Skin epidermis (tissue), 12 donors: Measurements from ENCODE around the gene MCRIP2.
"Not testable (repeated sequence)": the region's sequence is repeated elsewhere in the genome, so short reads cannot be mapped to it uniquely, and the experiment has no call there.

Source experiments
- H3K27ac ChIP-seq, 21 experiments: fragments of 200-600 bp; sonication (generic) in 11 of 21; one replicate each; pipeline ENCODE4 v1.5.0; 2020; ENCODE audit warnings: mild to moderate bottlenecking in 3 of 21, inconsistent platforms in 2 of 21, moderate library complexity in 2 of 21
- H3K4me3 ChIP-seq, 7 experiments: fragments of 200-600 bp; sonication (generic) in 2 of 7; one replicate each; pipeline ENCODE4 v1.5.0; 2020; ENCODE audit warnings: inconsistent platforms in 2 of 7, mild to moderate bottlenecking in 2 of 7, moderate library complexity in 1 of 7

Gene MCRIP2

GRCh38 chr16:685967-686366 lies 44.3 kb downstream of the MCRIP2 start:
- Histone ChIP-seq H3K27ac (no peak overlapping the region), H3K4me3 (no peak overlapping the region)

- H3K4me3 ChIP-seq = no peak overlapping the region
- no peak overlapping the region for H3K27ac ChIP-seq
Observed at GRCh38 chr16:686459-687260, 45.0 kb downstream of the MCRIP2 start.

GRCh38 chr16:687499-687898 lies 45.9 kb downstream of the MCRIP2 start:
- no peak overlapping the region for H3K27ac ChIP-seq
- H3K4me3 ChIP-seq = no peak overlapping the region

GRCh38 chr16:689175-689897 lies 47.7 kb downstream of the MCRIP2 start:
- peak overlapping the region; percentile 69 to 98 (median 88) for H3K4me3 ChIP-seq
- peak overlapping the region in 20 of 21 experiments; percentile 74 to 98 (median 92) for H3K27ac ChIP-seq

GRCh38 chr16:691242-691641 lies 49.6 kb downstream of the MCRIP2 start:
- H3K4me3 ChIP-seq = not testable (repeated sequence)

GRCh38 chr16:692356-693108 lies 50.9 kb downstream of the MCRIP2 start:
- Histone ChIP-seq H3K4me3 (no peak overlapping the region), H3K27ac (peak overlapping the region in 3 of 21 experiments; percentile 9 to 29 (median 25))

More at GRCh38 chr16:691242-691641, 49.6 kb downstream of the MCRIP2 start:
- H3K27ac ChIP-seq = peak overlapping the region in 4 of 21 experiments; percentile 0 to 95 (median 92)

- Histone ChIP-seq H3K27ac (peak overlapping the region in 4 of 21 experiments; percentile 0 to 31 (median 27)), H3K4me3 (no peak overlapping the region)
Observed at GRCh38 chr16:693364-693763, 51.7 kb downstream of the MCRIP2 start.

- Histone ChIP-seq H3K27ac (peak overlapping the region in 4 of 21 experiments; percentile 0 to 31 (median 27)), H3K4me3 (peak overlapping the region in 2 of 7 experiments; percentile 33 to 51)
Observed at GRCh38 chr16:693766-694165, 52.1 kb downstream of the MCRIP2 start.

- H3K4me3 ChIP-seq = peak overlapping the region; percentile 15 to 51 (median 33)
- peak overlapping the region in 15 of 21 experiments; percentile 19 to 78 (median 60) for H3K27ac ChIP-seq
Observed at GRCh38 chr16:694187-694862, 52.7 kb downstream of the MCRIP2 start.

- peak overlapping the region in 16 of 21 experiments; percentile 19 to 78 (median 60) for H3K27ac ChIP-seq
- H3K4me3 ChIP-seq = peak overlapping the region; percentile 15 to 51 (median 33)
Observed at GRCh38 chr16:694863-695354, 53.3 kb downstream of the MCRIP2 start.

GRCh38 chr16:695355-696089 lies 53.9 kb downstream of the MCRIP2 start:
- Histone ChIP-seq H3K27ac (peak overlapping the region in 15 of 21 experiments; percentile 38 to 76 (median 66)), H3K4me3 (peak overlapping the region; percentile 15 to 51 (median 33))
